Measurements from ENCODE around the gene PNPLA8. TPM values are rescaled to one million over a fixed set of nuclear protein-coding genes. Genes with fewer than 3 reads are reported as not detected.

Gene PNPLA8
- total RNA-seq, 6 experiments from 2014 or later = 13.7 to 25.6 (median 17.0) TPM

DNA sequence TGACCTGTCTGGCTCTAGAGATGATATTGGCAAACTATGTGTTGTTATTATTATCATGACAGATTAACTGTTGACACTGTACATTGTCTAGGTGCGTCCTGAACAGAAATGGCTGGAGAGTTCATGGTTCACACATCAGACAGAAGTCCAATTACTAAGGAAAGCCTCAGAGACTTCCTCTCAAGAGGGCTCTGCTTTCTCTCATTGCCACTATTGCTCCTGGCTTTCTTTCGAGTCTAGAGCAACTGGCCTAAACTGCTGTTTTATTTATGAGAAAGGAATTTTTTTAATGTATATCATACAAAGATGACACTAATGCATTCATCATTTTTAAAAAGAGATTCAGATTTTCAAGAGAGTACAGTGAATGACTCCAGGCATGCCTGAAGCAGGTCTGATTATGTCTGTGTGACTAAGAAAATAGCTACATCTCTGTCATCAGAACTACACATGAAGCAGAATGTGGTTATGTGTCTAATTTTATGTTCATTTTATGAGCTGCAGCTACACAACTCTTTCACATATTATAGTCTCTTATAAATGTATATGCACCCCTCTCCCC lies 100.1 kb downstream of the PNPLA8 start:
- H3K4me3 ChIP-seq = no peak overlapping the region
- no peaks in the 10 kb centered on the region for H3K9me3 ChIP-seq
- no peak overlapping the region for H3K27ac ChIP-seq
- no peak for TF ChIP-seq POLR2A (IDR thresholded peaks at IDR 0.05)
- TF ChIP-seq, protein P1, sequence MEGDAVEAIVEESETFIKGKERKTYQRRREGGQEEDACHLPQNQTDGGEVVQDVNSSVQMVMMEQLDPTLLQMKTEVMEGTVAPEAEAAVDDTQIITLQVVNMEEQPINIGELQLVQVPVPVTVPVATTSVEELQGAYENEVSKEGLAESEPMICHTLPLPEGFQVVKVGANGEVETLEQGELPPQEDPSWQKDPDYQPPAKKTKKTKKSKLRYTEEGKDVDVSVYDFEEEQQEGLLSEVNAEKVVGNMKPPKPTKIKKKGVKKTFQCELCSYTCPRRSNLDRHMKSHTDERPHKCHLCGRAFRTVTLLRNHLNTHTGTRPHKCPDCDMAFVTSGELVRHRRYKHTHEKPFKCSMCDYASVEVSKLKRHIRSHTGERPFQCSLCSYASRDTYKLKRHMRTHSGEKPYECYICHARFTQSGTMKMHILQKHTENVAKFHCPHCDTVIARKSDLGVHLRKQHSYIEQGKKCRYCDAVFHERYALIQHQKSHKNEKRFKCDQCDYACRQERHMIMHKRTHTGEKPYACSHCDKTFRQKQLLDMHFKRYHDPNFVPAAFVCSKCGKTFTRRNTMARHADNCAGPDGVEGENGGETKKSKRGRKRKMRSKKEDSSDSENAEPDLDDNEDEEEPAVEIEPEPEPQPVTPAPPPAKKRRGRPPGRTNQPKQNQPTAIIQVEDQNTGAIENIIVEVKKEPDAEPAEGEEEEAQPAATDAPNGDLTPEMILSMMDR (IDR thresholded peaks at IDR 0.05) = no peak
- H3K27me3 ChIP-seq = no peaks in the 10 kb centered on the region
- no peaks in the 10 kb centered on the region for H3K4me1 ChIP-seq
- H3K36me3 ChIP-seq = no peaks in the 10 kb centered on the region
- intact Hi-C loops (cut with DNase I) = no loop called here
- ATAC-seq = no peak
- DNase-seq = no peak
- 52% methylated on average over 2 of the region's 2 CpGs for WGBS (ENCODE audit: insufficient coverage, low coverage, low lambda C conversion rate, missing lambda C conversion rate)

DNA sequence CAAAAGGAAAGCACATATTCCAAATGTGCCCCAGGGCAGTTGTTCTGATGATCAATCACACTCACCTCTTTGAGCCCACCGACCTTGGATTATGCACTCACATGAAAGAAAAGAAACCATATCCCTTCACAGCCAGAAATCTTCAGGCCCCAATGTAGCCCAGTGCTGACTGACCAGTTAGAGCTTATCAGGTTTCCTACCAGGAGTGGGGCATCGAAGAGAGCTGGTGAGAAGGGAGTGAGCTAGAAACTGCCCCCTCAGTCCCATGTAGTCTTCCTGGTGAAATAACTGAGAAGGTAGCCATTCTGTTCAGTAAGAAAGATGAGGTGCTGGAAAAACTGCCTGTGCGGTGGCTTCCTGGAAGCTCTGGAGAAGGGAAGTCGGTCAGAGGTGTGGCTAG lies 101.9 kb downstream of the PNPLA8 start:
- no peak for DNase-seq
- Histone ChIP-seq H3K4me1 (no peaks in the 10 kb centered on the region), H3K27ac (no peak overlapping the region), H3K36me3 (no peaks in the 10 kb centered on the region), H3K4me3 (no peak overlapping the region), H3K27me3 (no peaks in the 10 kb centered on the region), H3K9me3 (no peaks in the 10 kb centered on the region)
- intact Hi-C loops (cut with DNase I) = no loop called here
- WGBS (ENCODE audit: insufficient coverage, low coverage, low lambda C conversion rate, missing lambda C conversion rate) = 60% methylated on average over 4 of the region's 4 CpGs
- no peak for ATAC-seq
- no peak for TF ChIP-seq POLR2A (IDR thresholded peaks at IDR 0.05)
- TF ChIP-seq, protein P1 (IDR thresholded peaks at IDR 0.05) = no peak

DNA sequence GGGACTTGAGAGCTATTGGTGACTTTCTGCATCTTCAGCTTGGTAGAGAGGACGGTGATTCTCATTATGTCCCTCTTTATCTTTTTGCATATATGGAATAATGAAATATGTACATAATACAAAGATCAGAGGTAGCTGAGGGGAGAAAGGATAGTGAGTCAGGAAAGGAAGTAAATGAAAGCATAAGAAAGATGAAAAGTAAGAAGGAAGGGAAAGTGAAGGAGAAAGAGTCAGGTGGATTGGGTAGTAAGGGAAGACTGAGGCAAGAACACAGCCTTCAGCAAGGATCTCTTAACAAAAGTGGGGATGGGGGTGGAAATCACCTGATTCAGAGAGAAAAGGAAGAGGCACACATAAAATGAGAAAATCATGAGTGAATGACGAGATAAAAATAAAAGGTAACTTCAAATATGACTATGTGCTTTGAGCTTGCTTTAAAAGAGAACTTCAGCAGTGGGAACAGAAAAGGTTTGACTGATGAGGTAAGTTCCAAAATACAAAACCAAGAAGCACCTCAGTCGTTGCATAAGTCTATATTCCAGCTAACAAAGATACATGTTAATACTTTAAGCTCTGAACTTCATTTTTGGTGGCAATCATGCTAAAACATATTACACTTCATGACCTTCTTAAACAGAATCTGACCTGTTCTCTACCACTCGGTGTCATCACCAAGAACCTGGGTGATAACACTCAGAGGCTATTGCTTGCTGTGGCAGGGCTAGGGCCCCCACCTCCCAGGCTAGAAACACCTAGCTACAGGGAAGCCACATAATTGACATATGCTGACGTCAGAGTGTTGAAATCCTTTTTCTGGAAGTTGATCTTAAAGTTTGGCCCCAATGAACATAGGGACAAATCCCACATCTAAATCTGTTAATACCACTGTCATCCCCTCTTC lies 102.6 kb downstream of the PNPLA8 start:
- H3K4me3 ChIP-seq = no peak overlapping the region
- TF ChIP-seq POLR2A (IDR thresholded peaks at IDR 0.05) = no peak
- TF ChIP-seq, protein P1 (IDR thresholded peaks at IDR 0.05) = no peak
- H3K9me3 ChIP-seq = no peaks in the 10 kb centered on the region
- no peaks in the 10 kb centered on the region for H3K36me3 ChIP-seq
- no peak overlapping the region for H3K27ac ChIP-seq
- intact Hi-C loops (cut with DNase I) = no loop called here
- H3K27me3 ChIP-seq = no peaks in the 10 kb centered on the region
- 47% methylated on average over 4 of the region's 5 CpGs for whole genome bisulfite sequencing (ENCODE audit: insufficient coverage, low coverage, low lambda C conversion rate, missing lambda C conversion rate)
- no peak for DNase-seq
- no peak for ATAC-seq
- H3K4me1 ChIP-seq = no peaks in the 10 kb centered on the region

DNA sequence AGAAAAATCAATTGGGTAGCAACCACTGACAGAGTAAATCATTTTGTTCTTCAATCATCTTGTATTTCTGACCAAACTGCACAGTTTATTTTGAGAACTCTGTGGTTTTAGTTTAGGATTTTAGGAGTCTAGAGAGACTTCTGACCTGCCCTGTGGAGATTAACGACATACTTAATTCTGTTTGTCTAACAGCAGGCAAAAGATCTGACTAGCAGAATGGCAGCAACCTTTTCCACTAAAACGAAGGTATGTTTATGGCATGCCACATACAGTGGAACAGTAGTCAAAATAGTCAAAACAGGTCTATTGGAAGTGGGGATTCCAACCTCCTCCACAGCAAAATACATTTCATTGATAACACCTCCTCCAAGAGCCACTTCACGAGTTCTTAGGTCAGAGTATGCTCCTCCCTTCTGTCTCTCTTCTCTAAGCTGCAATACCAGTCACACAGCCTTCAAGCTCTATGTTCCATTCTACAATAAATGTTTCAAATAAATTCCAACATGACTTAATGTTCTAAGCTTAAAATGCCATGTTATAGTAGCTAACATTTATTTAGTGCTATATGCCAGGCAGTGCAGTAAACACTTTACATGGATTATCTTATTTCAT lies 104.1 kb downstream of the PNPLA8 start:
- Histone ChIP-seq H3K4me1 (no peaks in the 10 kb centered on the region), H3K27me3 (no peaks in the 10 kb centered on the region), H3K4me3 (no peak overlapping the region), H3K27ac (no peak overlapping the region), H3K36me3 (no peaks in the 10 kb centered on the region), H3K9me3 (no peaks in the 10 kb centered on the region)
- intact Hi-C loops (cut with DNase I) = no loop called here
- DNase-seq (no peak), ATAC-seq (no peak)
- TF ChIP-seq, protein P1 (IDR thresholded peaks at IDR 0.05) = no peak
- no peak for TF ChIP-seq POLR2A (IDR thresholded peaks at IDR 0.05)
- WGBS (ENCODE audit: insufficient coverage, low coverage, low lambda C conversion rate, missing lambda C conversion rate) = 36% methylated on average over 3 of the region's 3 CpGs

Other genes with a start within 250 kb of the PNPLA8 start
- 1 to 10 TPM in 1 of 6 experiments, under 1 TPM in 5; 0.16 to 1.9 (median 0.27) TPM for gene NRCAM, start 69.7 kb downstream of the PNPLA8 start, total RNA-seq
- gene THAP5, start 43.6 kb upstream of the PNPLA8 start, total RNA-seq = 10 to 100 TPM; 15.5 to 17.9 (median 17.3) TPM
- 10 to 100 TPM; 39.1 to 57.0 (median 53.4) TPM for gene DNAJB9, start 43.7 kb upstream of the PNPLA8 start, total RNA-seq

Measured in right lobe of liver (tissue), 6 donors.